ENCODE results near the gene EEFSEC. TPM values are rescaled to one million over a fixed set of nuclear protein-coding genes. Genes with fewer than 3 reads are reported as not detected.

The EEFSEC gene
- total RNA-seq, 4 donors from 2014 or later: 11.5 to 18.7 (median 14.9) TPM

DNA sequence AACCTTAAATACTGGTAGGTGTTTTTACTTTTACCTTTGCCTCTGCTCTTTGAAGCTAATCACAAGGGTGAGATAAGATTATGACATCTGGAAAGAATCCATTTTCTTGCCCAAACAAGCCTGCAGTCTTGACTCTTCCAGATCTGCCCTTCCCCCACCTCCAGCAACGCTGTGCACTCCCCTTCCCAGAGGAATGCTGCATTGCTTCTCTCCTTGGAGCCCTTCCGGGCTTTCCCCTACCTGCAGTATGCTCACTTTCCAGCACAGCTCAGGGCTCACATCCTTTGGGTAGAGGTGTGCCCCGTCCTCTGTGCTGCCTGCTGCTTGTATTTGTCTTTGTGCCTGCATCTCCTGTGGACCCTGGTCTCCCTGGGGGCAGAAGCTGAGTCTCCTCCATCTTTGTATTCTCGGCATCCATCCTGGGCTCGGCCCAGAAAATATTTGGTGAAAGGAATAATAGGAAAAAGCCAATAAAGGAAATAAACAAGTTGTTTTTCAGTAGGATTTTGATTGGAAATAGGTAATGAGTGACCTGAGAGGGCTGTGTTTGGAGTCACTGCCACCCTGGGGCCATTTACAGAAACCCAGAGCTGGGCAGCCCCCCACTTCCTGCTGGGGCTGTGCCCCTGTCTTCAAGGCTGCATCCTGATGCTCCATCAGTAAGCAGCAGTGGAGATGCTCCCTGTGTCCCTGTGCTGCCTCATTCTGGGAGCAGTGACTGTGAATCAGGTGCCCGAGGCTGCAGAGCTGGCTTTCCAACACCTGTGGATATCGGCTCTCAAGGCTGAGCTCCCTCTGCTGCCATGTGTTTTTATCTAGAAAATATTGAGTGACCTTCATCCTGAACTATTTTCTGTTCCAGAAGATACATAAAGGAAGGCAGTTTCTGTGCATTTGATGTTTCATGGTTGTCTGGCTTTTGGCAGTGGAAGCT is 117.5 kb downstream of the EEFSEC start:
- no peak for DNase-seq
- H3K27ac ChIP-seq: no peak overlapping the region
- no peaks in the 10 kb centered on the region for H3K9me3 ChIP-seq
- no peaks in the 10 kb centered on the region for H3K27me3 ChIP-seq
- H3K4me1 ChIP-seq: no peaks in the 10 kb centered on the region
- peaks cover 0 to 42% (median 0%) of the 10 kb centered on the region in 3 donors for H3K36me3 ChIP-seq
- no peak overlapping the region for H3K4me3 ChIP-seq
- WGBS, 2 donors: 51 to 77% methylated on average over 3 to 5 of the region's 7 CpGs
- TF ChIP-seq POLR2A (IDR thresholded peaks at IDR 0.05): no peak
- TF ChIP-seq, protein P1, sequence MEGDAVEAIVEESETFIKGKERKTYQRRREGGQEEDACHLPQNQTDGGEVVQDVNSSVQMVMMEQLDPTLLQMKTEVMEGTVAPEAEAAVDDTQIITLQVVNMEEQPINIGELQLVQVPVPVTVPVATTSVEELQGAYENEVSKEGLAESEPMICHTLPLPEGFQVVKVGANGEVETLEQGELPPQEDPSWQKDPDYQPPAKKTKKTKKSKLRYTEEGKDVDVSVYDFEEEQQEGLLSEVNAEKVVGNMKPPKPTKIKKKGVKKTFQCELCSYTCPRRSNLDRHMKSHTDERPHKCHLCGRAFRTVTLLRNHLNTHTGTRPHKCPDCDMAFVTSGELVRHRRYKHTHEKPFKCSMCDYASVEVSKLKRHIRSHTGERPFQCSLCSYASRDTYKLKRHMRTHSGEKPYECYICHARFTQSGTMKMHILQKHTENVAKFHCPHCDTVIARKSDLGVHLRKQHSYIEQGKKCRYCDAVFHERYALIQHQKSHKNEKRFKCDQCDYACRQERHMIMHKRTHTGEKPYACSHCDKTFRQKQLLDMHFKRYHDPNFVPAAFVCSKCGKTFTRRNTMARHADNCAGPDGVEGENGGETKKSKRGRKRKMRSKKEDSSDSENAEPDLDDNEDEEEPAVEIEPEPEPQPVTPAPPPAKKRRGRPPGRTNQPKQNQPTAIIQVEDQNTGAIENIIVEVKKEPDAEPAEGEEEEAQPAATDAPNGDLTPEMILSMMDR (IDR thresholded peaks at IDR 0.05): no peak
- intact Hi-C loops (cut with DNase I): no loop called here

DNA sequence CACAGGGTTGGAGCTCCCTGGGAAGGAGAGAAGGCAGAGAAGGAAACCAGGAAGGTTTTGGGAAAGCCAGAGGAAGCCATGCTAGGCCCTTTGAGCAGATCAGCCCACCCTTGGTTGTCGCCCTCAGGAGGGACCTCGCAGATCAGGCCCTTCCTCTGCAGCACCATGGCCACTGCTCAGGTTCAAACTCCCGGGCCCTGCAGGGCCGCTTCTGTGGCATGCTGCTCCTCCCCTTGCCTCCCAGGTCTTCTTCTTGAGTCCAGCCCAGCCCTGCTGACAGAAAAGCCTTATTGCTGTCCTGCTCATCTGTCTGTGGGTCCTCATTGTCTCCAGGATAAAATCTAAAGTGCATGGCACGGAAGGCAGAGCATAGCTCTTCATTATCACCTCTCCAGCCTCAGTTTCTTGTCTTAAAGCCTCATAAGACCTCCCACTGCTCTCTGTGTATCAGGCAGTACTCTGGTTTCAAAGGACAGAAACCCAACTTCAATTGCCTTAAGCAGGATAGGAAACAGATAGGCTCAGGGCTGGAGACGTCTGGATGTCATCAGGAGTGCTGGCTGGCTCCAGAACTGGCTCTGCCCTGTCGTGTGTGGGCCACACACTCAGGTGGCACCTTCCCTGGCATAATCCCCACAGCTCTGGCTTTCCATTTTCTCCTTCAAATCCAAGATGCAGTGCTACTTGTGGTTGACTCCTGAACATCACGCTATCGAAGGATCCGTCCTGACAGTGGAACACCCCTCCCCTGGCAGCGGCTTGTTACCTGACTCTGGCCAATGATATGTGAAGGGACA is 118.5 kb downstream of the EEFSEC start:
- no peaks in the 10 kb centered on the region for H3K4me1 ChIP-seq
- 88 to 90% methylated on average over 7 to 9 of the region's 11 CpGs for WGBS, 2 donors
- no peak for TF ChIP-seq POLR2A (IDR thresholded peaks at IDR 0.05)
- TF ChIP-seq, protein P1 (IDR thresholded peaks at IDR 0.05): no peak
- H3K9me3 ChIP-seq: no peaks in the 10 kb centered on the region
- no peak overlapping the region for H3K27ac ChIP-seq
- no peaks in the 10 kb centered on the region for H3K27me3 ChIP-seq
- DNase-seq: no peak
- H3K36me3 ChIP-seq: peaks cover 0 to 36% (median 0%) of the 10 kb centered on the region in 3 donors
- H3K4me3 ChIP-seq: no peak overlapping the region
- intact Hi-C loops (cut with DNase I): no loop called here

DNA sequence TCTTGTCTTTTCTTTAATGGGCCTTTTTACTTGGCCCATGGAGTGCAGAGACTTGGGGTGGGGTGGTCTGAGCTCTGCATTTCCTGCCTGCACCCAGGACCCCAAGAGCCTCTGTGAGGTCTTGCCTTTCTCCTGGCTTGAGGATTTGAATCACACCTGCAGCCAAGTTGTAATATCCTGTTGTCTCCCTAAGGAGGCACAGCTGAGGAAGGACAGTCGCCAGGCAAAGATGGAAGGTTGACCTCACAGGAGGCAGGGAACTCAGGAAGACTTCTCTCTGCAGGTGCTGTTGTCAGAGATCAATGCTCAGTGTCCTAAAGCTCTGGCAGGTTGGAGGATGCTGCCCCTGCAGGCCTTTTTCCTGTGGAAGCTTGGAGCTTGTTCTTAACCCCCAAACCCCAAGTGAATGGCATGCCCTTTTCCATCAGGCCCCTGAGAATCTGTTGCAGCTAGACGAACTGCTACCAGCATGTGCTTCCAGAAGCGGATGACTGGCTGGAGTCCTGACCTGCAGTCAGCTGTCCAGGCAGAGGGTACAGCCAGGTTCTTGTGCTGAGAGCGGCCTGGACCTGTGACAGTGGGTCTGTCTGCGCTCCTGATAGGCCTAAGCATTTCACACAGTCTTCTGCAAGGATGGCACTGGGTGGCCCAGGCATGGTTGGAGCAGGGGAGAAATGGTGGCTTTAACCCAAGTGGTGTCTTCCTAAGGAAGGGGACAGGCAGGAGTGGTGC is 120.0 kb downstream of the EEFSEC start:
- Histone ChIP-seq H3K4me1 (peaks cover 0 to 4% (median 0%) of the 10 kb centered on the region in 3 donors), H3K4me3 (no peak overlapping the region), H3K36me3 (peaks cover 0 to 36% (median 0%) of the 10 kb centered on the region in 3 donors), H3K27ac (no peak overlapping the region), H3K9me3 (no peaks in the 10 kb centered on the region), H3K27me3 (no peaks in the 10 kb centered on the region)
- TF ChIP-seq POLR2A (IDR thresholded peaks at IDR 0.05): no peak
- TF ChIP-seq, protein P1 (IDR thresholded peaks at IDR 0.05): no peak
- WGBS, 2 donors: 70% methylated on average over 2 of the region's 5 CpGs; no CpG with 5 or more reads in 1 of the 2 donors
- DNase-seq: no peak
- intact Hi-C loops (cut with DNase I): no loop called here

DNA sequence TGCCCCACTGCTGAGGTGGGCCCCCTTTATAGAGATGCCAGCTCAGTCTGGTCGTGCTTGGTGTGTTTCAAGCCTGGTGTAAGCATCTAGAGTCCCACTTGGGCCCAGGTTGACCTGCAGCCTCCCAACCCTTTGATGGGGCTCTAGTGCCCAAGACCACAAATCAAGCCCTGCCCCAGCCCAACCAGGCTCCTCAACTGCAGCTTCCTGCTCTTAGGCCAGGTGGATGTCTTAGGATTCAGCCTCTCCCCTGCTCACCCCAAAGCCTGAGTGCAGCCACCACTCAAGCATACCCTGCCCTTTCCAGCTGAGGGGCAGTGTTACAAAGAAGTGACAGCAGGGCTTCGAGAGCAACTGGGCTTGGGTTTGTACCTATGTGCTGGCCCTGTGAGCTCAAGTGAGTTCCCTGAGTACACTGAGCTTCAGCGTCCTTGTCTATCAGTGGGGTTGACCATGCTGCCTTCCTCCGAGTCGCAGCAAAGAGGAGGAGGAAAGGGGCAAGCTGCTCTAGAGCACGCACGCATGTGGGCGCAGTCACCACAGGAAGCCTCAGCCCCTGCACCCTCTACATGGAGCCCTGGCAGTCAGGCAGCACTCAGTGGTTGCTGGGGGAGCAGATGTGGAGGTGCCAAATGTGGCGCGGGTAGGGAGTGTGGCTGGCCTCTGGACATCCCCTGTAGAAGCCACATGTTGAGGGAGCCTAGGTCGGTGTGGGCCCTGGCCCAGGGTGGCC is 120.7 kb downstream of the EEFSEC start:
- 83 to 93% methylated on average over 3 to 8 of the region's 11 CpGs for WGBS, 2 donors
- no peak overlapping the region for H3K4me3 ChIP-seq
- peaks cover 0 to 30% (median 0%) of the 10 kb centered on the region in 3 donors for H3K36me3 ChIP-seq
- peaks cover 0 to 11% (median 4%) of the 10 kb centered on the region in 3 donors for H3K4me1 ChIP-seq
- DNase-seq: no peak
- no peak for TF ChIP-seq POLR2A (IDR thresholded peaks at IDR 0.05)
- TF ChIP-seq, protein P1 (IDR thresholded peaks at IDR 0.05): no peak
- H3K9me3 ChIP-seq: no peaks in the 10 kb centered on the region
- H3K27ac ChIP-seq: no peak overlapping the region
- H3K27me3 ChIP-seq: no peaks in the 10 kb centered on the region
- intact Hi-C loops (cut with DNase I): no loop called here

Data from esophagus squamous epithelium (tissue), 5 donors.